Measurements from ENCODE around the gene HAO1.

- TF ChIP-seq, protein P1, sequence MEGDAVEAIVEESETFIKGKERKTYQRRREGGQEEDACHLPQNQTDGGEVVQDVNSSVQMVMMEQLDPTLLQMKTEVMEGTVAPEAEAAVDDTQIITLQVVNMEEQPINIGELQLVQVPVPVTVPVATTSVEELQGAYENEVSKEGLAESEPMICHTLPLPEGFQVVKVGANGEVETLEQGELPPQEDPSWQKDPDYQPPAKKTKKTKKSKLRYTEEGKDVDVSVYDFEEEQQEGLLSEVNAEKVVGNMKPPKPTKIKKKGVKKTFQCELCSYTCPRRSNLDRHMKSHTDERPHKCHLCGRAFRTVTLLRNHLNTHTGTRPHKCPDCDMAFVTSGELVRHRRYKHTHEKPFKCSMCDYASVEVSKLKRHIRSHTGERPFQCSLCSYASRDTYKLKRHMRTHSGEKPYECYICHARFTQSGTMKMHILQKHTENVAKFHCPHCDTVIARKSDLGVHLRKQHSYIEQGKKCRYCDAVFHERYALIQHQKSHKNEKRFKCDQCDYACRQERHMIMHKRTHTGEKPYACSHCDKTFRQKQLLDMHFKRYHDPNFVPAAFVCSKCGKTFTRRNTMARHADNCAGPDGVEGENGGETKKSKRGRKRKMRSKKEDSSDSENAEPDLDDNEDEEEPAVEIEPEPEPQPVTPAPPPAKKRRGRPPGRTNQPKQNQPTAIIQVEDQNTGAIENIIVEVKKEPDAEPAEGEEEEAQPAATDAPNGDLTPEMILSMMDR (conservative IDR thresholded peaks at IDR 0.05 in 1 of 2, IDR thresholded peaks at IDR 0.05 in 1 of 2; ENCODE audit: extremely low read depth in 1 of 2, insufficient read depth in 1 of 2, low read depth in 1 of 2, low read length in 2 of 2) = no peak
- TF ChIP-seq EZH2 (IDR thresholded peaks at IDR 0.05; ENCODE audit: borderline replicate concordance, low read length) = no peak
These were observed 58.2 kb downstream of the HAO1 start for GRCh38 chr20:7882076-7882475.
